ENCODE data around the gene NLGN4Y.

NLGN4Y gene

DNA sequence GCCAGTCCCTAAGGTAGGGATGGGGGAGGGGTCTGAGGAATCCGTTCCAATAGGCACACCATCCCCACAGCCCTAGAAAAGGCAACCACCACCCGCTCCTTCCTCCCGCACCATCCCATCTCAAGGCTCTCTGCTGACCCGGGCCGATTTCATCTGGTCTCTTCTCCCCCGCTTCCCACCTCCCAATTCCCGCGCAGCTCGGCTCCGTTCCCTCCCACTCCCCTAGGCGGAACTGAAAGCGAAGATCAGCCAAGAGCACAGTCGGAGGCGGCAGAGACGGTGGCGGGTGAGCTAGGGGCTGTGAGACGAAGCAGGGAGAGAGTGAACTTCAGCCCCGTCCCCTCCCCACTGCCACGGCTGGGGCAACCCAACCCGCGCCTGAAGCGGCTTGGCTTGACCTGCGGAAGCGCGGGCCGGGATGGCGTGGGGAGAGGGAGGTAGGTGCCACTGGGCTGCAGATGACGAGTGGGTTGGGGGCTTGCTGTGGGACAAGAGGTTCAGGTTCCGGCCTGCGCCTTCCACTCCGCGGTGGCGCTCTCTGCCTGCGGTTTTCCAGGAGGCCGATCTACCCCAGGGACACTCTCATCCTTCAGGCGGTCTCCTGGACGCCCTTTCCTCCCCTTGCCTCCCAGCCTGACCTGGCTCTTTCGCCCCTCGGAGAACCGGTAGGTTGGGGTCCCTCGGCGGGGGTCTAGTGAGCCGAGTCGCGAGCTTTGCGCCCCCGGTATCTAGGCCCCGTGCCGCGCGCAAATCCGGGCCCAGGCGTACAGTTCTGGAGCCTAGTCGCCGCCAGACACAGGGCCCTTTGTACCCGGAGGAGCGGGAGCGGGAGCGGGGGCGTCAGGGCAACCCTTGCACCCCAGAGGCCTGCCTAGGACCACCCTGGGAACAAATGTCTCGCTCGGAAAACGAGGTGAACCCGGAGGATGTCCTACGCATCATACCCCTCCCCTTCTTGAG is at the start of gene NLGN4Y:
Gene NLGN4Y, plus strand, starts transcription at position 258 of the 960 bp plus-strand sequence. CDS start 97,591 bp downstream, outside the sequence.
- DNase-seq: peak; percentile 44 to 65

GRCh38 chrY:14485935-14486334 is 38.4 kb upstream of the NLGN4Y start:
- no peak for DNase-seq

DNA sequence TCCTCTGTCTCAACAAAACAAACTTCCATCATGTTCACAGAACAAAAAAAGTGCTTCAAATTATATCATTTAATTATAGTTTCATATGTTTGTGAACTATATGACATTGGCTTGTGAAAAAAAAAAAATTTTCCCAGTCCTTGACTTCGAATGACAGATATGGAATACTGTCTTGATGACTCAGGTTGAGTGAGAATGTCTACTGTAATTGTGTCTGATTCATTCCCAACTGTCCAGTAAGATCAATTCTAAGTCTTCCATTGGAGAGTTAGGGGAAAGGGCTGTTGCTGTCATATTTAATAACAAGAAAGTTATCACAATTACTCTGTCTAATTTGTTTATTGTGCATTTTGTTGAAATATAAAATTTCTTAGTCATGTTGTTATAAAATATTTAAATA is 34.1 kb upstream of the NLGN4Y start:
- DNase-seq: no peak

GRCh38 chrY:14498071-14498470 is 26.3 kb upstream of the NLGN4Y start:
- no peak for DNase-seq

DNA sequence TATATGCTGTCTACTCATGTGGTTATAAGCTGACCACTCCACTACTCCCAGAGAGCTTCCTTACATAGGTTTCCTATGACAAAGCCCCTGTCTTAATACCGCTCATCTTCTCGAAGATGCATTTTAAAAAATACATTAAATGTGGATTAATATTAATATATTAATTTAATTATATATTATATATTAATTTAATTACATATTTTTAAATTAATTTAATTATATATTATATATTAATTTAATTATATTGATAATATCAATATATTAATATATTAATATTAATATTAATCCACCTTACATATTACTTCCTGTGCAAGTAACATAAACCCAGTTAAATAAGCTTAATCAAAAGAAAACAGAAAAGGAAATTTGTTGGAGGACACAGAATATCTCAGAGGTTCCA is 19.7 kb upstream of the NLGN4Y start:
- DNase-seq: no peak

DNA sequence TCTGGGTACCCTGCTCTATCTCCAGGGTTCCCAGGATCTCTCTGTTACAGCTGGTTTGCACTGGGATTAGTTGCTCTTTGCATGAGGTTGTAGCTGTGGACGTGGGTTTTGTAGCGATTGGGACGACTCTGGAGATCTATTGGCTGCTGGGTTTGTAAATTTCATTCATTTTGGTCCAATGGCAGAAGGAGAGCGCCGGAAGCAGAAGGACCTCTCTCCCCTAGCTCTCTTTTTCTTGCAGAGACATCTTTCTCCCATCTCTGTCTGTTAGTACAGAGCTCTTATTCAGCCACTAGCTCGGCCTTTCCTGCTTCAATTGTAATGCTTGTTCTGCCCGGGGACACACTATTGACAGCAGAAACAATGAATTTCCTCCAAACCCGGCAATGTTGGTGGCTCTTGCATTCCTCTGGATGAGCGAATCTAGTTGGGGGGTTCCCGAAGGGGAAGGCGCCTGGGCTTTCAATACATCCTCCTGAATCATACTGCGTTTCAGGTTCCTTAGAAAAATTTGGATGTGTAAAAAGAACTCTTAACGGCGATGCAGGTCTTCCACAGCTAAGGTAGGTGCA is 1.9 kb upstream of the NLGN4Y start:
- DNase-seq: peak in 1 of 2 experiments; percentile 0

- DNase-seq: no peak
These were observed 648 bp upstream of the NLGN4Y start for GRCh38 chrY:14523491-14524271.

DNA sequence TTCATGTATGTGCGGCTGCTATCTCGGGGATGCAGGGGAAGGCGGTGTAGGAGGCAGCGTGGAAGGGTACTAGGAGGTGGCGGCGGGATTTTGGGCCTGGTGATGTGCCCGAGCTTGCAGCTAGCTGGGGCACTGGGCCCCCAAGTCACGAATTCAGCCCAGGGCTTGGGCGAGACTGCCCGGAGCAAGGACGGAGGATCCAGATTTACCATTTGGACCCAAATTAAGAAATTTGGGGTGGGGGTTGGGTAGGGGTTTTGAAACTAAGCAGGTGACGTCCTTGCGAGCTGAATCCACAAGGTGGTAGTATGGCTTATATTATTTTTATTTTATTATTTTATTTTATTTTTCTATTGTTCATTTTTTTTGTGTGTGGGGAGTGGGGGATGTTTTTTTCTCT is 986 bp downstream of the NLGN4Y start:
- peak; percentile 5 to 50 for DNase-seq

- DNase-seq: no peak
These were observed 4.0 kb downstream of the NLGN4Y start for GRCh38 chrY:14528361-14528760.

DNA sequence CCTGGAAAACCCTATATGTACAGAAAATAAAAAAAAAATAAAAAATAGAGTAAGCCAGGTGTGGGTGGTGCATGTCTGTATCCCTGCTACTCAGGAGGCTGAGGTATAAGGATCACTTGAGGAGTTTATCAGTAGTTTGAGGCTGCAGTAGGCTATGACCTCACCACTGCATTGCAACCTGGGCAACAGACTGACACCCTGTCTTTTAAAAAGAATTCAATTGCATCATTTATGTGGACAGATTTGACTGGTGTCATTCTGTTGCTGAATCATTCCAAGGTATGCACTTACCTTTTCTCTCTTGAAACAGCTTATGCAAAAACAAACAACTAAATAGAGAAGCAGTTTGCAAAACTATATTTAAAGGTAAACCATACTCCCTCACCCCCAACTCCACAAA is 12.4 kb downstream of the NLGN4Y start:
- no peak for DNase-seq

- DNase-seq: no peak
These were observed 19.2 kb downstream of the NLGN4Y start for GRCh38 chrY:14543506-14543905.

DNA sequence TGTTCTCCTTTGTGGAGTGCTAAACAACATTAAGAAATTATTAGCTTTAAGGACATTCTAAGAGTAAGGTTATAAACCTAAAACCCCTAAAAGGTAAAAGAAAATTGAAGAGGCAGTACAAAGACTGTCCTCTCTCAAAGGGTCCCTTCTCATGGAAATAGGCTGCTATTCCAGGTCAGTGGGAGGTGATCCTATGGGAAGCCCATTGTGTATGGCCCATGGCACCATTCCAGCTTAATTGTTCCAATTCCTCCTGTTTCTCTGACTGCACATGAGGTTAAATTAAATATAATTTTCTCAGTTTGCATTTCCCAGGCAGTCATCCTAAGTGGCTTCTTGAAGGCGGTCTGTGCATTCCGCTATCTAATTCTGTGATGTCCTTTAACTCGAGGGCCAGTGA is 57.0 kb downstream of the NLGN4Y start:
- no peak for DNase-seq

GRCh38 chrY:14586725-14587124 is 62.4 kb downstream of the NLGN4Y start:
- DNase-seq: no peak

GRCh38 chrY:14601372-14601771 is 77.0 kb downstream of the NLGN4Y start:
- no peak for DNase-seq

GRCh38 chrY:14617625-14618024 is 93.3 kb downstream of the NLGN4Y start:
- peak in 1 of 2 experiments; percentile 0 for DNase-seq

DNA sequence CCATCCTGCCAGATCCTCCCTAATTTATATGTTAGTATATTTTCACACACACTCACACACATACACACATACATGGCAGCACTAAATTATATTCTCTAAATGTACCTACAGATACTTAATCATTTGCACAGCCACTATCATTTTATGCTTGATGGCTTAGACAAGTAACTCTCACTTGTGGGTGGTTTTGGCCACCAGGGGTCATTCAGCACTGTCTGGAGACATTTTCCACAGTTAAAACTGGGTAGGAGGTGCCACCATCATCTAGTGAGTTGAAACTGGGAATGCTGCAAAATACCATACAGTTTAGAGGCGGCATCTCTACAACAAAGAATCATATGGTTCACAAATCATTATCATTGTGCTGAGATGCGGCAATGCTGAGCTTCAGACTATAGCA is 94.2 kb downstream of the NLGN4Y start:
- DNase-seq: peak in 1 of 2 experiments; percentile 0

GRCh38 chrY:14628208-14628607 is 103.9 kb downstream of the NLGN4Y start:
- DNase-seq: no peak

GRCh38 chrY:14631676-14632075 is 107.3 kb downstream of the NLGN4Y start:
- DNase-seq: no peak

DNA sequence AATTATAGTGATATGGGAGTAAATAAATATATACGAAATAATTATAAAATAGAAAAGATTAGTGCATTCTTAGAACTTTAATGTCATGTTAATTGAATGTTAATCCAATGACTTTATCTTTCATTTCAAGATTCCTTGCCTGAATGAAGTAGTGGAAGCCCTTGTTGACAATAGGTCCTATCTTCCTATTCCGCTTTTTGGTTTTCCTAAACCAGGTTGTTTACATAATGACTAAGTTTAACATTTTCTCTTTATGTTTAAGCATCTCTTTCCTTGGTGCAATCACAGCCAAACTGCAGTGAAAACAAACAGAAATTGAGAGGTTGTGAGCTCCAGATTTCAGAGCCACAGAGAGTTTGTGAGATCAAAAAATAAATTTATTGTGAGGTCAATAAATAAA is 109.4 kb downstream of the NLGN4Y start:
- DNase-seq: no peak

- DNase-seq: no peak
These were observed 110.6 kb downstream of the NLGN4Y start for GRCh38 chrY:14634954-14635353.

DNA sequence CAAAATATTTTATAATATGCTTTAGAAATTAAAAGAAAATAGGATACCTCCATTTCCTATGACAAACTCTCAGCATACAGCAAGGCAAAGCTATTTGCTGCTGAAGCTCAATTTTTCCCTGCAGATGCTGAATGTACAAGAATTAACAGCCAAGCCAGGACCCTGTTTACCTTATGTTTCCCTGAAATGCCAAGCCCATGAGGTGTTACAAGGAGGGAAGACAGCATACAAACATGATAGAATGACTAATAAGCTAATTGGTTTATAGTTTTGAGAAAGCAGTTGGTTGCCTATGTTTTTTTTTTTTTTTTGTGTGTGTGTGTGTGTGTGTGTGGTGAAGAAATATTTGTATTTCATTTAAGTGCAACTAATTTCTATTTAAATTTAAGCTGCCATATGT is 113.2 kb downstream of the NLGN4Y start:
- no peak for DNase-seq

GRCh38 chrY:14641853-14642252 is 117.5 kb downstream of the NLGN4Y start:
- no peak for DNase-seq

DNA sequence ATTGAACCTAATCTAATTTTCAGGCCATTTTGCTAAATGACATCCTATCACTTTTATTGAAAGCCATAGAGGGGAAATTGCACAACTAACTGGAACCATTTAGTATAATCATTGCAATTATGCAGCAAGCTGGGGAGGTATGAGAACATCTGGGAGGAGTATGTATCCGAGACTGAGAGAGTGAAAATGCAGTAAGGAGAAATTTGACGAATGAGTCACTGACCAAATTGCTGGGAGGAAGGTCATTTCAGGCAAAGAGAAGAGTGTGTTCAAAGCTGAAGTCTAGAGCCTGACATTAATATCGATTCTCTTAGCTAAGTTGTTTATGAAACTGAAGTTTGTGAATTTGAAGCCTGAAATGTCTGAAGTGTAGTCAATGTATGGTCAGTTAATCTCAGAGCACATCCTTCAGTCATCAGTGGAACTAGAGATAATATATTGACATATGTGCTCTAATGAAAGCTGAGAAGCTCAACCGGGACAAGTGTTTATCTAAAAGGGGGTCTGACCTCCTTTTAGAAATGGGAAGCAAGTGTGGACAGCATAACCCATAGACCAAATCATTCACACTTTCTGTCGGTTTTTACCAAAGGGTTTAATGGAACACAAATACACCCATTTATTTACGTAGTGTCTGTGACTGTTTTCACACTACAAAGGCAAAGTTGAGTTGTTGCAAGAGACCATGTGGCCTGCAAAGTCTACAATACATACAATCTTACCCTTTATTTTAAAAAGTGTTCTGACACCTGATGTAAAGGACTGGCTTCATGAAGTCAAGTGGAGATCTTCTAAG is 120.0 kb downstream of the NLGN4Y start:
- no peak for DNase-seq
